LHCN-M2 (cell line): ENCODE measurements around the gene CPLANE2. TPM values are rescaled to one million over a fixed set of nuclear protein-coding genes. Genes with fewer than 3 reads are reported as not detected.
A peak's percentile ranks its signal among the peaks of the same experiment; 100 is the strongest.
"Not testable (repeated sequence)": the region's sequence is repeated elsewhere in the genome, so short reads cannot be mapped to it uniquely, and the experiment has no call there.

Source experiments
- DNase-seq: peaks from one replicate; pipeline ENCODE4 v3.0.0-alpha.2; 2012; ENCODE audit warnings: low read depth
- total RNA-seq: library from RNA; depleted of rRNA; stranded (reverse); fragments of >200 nt; gene quantifications from 2 replicates; pipeline ENCODE4 v1.2.3, GENCODE V29; 2014

The CPLANE2 gene
- total RNA-seq, 1 experiment from 2014 or later = 7.1 TPM

- DNase-seq = peak; percentile 27
Observed at GRCh38 chr1:16231331-16232315, 5.4 kb downstream of the CPLANE2 start.

DNA sequence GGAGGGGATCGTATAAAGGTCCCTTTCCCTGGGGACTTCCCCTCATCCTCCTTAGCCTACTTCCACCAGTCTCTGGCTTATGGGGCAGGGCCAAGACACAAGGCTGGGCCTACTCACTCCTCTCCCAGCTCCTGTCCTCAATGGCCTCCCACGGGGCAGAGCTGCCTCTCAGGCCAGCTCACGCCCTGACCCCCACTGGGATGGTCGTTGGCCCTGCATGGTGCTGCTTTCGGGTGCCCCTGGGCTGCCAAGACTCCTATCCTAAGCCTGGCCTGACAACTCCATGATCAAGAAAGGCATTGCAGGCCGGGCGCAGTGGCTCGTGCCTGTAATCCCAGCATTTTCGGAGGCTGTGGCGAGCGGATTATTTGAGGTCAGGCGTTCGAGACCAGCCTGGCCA is 6.2 kb downstream of the CPLANE2 start:
- DNase-seq = no peak

DNA sequence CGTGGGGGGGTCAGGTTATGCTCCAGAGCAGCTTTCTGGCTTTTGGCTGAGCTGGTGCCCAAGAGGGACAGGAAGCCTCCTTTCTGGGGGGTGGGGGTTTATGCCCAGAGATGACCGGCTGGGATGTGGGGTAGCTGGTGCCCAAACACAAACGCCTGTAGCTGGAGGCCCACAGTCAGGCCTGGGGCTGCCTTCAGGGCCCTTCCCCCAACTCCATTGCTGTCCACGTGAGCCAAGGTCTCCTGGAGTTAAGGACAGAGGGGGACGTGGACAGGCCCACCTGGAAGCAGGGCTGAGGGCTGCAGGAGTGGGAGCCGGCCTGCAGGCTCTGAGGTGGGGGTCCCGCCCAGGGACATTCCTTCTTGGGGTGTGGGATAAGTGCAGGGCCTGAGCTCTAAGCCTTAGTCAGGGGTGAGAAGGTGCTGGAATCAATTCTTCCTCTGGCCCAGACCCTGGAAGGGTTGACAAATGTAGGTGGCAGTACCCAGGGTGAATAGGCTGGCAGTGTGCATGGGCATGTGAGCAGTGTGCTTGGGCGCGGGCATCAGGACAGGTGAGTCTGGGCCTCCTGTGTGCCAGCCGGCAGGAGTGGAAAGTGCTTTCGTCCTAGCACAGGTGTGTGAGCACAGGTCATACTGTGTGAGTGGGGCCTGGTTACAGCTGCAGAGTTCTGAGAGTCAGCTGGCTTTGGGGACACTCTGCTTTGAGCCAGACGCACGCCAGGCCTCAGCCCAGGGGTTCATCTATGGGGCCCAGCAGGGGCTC is 6.8 kb downstream of the CPLANE2 start:
- DNase-seq = no peak

- no peak for DNase-seq
Observed at GRCh38 chr1:16226490-16227179, 10.3 kb downstream of the CPLANE2 start.

DNA sequence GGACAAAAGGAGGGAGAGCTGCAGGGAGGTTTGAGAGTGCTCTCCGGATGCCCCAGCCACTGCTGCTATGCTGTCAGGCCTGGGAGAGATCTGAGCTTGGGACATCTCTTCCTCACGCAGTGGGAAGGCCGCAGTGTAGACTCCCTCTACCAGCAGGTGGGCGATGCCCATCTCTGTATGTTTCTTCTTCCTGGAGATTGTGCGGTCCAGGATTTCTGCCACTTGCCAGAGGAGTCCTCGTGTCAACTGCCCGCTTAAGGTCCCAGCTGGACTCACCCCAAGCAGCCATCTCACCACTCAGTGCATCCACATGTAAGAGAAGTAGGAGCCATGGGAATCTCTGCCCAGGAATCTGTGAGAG is 10.9 kb downstream of the CPLANE2 start:
- DNase-seq = no peak

- no peak for DNase-seq
Observed at GRCh38 chr1:16224472-16224871, 12.5 kb downstream of the CPLANE2 start.

DNA sequence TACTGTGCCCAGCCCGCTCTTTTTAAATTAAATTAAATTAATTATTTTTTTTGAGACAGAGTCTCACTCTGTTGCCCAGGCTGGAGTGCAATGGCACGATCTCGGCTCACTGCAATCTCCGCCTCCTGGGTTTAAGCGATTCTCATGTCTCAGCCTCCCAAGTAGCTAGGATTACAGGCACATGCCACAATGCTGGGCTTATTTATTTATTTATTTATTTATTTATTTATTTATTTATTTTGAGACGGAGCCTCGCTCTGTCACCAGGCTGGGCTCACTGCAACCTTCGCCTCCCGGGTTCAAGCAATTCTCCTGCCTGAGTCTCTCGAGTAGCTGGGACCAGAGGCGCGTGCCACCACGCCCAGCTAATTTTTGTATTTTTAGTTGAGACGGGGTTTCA is 14.3 kb downstream of the CPLANE2 start:
- not testable (repeated sequence) for DNase-seq

DNA sequence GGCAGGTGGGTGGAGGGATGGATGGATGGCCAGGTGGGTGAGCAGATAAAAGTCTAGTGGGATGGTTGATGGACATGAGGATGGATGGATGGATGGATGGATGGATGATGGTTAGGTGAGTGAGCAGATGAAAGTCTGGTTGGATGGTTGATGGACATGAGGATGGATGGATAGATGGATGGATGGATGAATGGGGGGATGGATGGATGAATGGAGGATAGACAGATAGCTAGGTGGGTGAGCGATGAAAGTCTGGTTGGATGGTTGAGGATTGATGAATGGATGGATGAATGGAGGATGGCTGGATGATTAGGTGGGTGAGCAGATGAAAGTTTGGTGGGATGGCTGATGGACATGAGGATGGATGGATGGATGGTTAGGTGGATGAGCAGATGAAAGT is 15.5 kb downstream of the CPLANE2 start:
- DNase-seq = no peak

GRCh38 chr1:16219968-16220500 is 16.9 kb downstream of the CPLANE2 start:
- DNase-seq = no peak

GRCh38 chr1:16218674-16219071 is 18.3 kb downstream of the CPLANE2 start:
- no peak for DNase-seq

DNA sequence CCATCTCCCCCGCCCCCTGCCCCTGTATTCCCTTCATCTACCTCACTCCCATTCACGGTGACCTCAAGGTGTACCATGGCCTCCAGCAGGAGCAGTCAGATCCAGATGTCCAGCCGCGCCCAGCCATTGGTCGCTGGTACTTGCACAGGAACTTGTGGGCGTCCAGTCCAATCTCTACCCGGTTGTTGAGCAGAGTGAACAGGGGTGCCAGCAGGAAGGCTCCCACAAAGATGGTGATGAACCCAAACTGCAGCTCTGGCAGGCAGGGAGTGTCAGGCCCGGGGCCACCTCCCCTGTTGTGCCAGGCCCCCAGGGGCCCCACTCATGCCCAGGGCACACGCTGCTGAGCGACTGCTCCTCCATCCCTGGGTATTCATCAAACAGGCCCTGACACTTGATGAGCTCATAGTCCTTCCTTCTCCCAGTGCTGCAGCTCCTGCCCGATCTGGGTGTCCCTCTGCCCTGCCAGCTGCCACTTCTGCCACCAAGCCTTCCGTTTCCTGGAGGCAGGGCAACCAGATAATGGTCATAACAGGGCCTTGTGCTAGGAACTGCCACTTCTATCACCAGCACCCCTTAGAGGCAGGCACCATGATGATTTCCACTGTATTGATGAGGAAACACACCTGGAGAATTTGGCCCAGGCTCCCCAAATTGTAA is 18.8 kb downstream of the CPLANE2 start:
- no peak for DNase-seq

- DNase-seq = peak; percentile 90
Observed at GRCh38 chr1:16217061-16217785, 19.8 kb downstream of the CPLANE2 start.

GRCh38 chr1:16215882-16216753 is 20.9 kb downstream of the CPLANE2 start:
- peak; percentile 62 for DNase-seq

GRCh38 chr1:16215240-16215639 is 21.7 kb downstream of the CPLANE2 start:
- not testable (repeated sequence) for DNase-seq

GRCh38 chr1:16213544-16213943 is 23.4 kb downstream of the CPLANE2 start:
- DNase-seq = not testable (repeated sequence)

DNA sequence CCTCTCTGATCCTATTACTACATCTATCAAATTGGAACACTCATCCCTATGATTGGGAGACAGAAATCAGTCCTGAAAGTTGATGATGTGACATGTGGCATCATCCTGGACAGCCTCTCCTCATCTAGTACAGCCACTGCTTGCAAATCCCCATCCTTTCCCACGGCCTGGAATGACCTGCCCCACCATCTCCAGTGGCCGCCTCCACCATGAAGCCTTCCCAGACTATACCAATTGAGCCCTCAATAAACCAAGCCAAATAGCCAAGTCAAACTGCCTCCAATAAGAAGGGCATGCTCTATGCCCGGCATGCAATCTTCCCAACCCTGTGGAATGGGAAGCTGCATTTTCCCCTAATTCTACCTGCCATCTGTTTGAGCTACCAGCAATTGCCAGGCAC is 24.0 kb downstream of the CPLANE2 start:
- no peak for DNase-seq

DNA sequence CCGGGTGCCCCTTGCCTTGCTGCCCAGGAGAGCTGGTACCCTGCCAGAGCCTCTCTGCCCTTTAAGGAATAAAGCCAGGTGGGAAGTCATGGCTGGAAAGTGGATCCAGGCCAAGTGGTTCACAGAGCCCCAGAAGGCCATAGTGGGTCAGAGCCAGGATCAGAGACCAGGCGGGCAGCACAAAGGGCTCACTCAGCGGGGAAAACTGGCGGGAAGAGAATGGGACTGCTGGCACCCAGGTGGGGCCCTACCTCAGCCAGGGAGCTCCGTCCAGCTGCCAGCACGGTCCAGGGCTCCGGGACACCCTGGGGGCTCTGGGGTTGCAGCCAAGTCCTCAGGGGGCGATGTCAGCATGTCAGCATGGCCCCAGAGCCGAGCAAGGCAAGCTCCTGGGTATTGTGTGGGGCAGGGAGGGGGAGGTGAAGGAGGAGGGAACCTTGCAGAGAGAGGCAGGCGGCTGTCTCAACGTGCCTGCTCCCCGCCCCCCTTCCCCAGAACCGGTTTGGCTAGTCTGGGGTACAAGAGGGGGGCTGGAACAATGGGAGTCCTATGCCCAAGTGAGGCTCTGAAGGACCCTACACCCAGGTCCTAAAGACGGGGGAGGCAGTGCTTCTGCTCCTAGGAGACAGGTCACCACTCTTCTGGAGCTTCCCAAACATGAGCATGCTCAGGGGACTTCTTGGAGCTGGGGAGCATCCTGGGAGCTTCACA is 24.6 kb downstream of the CPLANE2 start, which contains the start of gene ARHGEF19:
TSS of gene ARHGEF19 (minus strand) at position 402 of the 711 bp plus-strand sequence. CDS start 3,598 bp downstream, outside the sequence.
- no peak for DNase-seq

DNA sequence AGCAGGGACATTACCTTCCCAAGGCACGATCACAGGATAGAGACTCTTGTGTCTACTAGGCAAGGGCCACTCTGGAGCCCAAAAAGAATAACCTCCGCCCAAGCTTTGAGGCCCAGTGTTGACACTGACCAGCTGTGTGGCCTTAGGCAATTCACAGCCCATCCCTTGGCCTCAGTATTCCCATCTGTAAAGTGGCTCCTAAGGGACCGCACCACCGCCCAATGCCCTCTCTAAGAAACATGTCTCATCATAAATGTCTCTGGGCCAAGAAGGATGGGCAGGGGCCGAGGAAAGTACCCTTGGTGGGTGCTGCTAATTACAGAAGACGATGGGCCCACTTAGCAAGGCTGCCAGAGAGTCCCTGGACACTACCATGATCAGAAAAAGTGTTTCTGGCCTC is 25.2 kb downstream of the CPLANE2 start:
- no peak for DNase-seq

DNA sequence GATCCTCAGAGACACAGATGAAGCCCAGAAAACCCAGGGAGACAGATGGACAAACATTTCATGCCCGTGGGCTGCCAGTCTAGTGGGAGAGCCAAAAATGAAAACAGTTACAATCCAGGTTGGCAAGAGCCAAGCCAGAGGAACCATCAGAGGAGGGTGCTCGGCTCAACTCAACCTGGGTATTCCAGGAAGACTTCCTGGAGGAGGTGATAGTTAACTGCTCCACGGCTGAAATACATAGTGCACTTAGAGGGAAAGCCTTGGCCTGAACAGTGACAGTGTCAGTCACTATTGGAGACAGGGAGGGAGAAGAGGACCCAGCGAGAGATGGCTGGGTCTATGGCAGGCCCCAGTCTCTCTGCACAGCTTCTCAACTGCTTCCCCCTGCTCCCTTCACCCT is 26.4 kb downstream of the CPLANE2 start:
- DNase-seq = no peak
